K562 treated with DMSO at 1 percent for 24 hours (cell line): ENCODE results near the gene TMEM187. TPM values are rescaled to one million over a fixed set of nuclear protein-coding genes. Genes with fewer than 3 reads are reported as not detected.

Source experiments
- total RNA-seq: library from RNA; unstranded; fragments of 300-600 nt; gene quantifications from 2 replicates; pipeline ENCODE4 v1.2.3, GENCODE V29; 2022; ENCODE audit warnings: low read depth; ENCODE audit not compliant: insufficient read depth

TMEM187 gene, protein sequence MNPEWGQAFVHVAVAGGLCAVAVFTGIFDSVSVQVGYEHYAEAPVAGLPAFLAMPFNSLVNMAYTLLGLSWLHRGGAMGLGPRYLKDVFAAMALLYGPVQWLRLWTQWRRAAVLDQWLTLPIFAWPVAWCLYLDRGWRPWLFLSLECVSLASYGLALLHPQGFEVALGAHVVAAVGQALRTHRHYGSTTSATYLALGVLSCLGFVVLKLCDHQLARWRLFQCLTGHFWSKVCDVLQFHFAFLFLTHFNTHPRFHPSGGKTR
- total RNA-seq, result 20.6 and 22.6 TPM in 2 replicates

DNA sequence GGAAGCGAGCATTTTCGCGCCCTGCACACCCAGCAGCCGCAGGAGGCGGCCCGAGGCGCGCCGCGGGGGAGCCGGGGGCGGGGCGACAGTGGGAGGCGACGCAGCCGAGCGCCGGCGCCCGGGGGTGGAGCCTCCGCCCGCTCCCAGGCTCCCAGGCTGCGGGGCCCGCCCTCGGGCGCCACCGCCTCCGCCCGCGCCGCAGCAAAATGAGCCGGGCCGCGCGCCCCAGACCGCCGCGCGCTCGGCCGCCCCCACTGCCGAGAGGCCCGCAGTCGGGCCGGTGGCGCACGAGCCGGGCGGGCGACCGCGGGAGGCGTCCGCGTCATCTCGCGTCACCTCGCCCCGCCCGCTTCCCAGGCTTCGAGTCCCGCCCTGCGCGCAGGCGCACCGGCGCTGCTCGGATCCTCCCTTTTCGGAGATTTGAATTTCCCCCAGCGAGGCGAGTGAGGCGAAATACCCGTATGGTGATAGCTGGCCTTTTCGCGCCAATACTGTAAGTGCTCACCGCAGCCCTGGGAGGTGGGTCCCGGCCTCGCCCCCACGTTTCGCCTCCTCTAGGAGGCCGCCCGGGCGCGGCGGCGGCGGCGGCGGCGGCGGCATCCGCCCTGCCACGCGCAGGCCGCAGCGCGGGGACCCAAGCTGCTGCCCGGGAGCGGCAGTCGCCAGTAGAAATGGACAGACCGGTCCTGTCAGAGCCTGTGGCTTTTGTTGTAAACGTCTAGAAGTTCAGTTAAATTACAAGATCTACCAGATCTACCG is at the start of gene TMEM187:
Gene TMEM187 (plus strand): TSS at position 387 of the 759 bp plus-strand sequence. CDS start 9,309 bp downstream, outside the sequence.

DNA sequence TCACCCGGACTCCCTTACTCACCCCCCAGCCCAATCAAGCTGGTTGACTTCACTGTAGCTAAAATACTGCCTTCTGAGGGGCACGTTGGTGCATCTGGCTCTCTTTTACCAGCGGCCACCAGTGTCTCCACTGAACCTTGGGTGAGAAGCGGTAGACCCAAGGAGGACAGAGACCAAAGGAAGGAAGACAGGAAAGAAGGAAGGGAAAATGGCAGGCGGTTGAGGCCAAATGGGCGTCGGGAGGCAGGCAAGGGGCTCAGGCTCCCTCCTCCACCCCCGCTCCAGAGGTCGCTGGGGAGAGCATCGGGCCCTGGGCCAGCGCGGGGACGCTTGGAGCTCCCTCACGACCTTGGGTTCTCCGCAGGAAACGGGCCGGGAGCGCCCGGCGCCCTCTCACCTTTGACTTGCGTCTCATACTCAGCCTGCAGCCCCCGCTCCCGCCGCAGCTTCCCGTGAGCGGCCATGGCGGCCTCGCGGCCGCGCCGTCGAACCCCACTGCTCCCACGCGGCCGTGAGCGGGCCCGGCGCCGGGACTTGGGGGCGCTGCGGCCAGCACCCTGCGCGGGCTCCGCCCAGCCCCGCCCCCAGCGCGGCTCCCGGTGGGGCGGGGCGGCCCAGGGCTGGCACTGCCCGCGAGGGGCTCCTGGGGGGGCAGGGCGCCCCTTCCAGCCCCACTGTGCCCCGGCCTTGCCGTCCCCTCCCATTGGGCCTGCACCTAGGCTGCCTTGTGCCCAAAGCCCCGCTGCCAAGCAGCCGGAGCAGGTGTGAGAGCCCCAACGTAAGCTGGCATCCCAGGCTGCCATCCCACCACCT is 46.6 kb upstream of the TMEM187 start, which contains the start of gene ARHGAP4:
Gene ARHGAP4 (minus strand): TSS at position 526 of the 813 bp plus-strand sequence. CDS start 62 bp downstream, at position 464.

GRCh38 chrX:153934762-153935325 is 37.7 kb upstream of the TMEM187 start, which contains the start of gene NAA10:
NAA10 (minus strand) TSS chrX:153935037; CDS start chrX:153934904, 133 bp downstream.

DNA sequence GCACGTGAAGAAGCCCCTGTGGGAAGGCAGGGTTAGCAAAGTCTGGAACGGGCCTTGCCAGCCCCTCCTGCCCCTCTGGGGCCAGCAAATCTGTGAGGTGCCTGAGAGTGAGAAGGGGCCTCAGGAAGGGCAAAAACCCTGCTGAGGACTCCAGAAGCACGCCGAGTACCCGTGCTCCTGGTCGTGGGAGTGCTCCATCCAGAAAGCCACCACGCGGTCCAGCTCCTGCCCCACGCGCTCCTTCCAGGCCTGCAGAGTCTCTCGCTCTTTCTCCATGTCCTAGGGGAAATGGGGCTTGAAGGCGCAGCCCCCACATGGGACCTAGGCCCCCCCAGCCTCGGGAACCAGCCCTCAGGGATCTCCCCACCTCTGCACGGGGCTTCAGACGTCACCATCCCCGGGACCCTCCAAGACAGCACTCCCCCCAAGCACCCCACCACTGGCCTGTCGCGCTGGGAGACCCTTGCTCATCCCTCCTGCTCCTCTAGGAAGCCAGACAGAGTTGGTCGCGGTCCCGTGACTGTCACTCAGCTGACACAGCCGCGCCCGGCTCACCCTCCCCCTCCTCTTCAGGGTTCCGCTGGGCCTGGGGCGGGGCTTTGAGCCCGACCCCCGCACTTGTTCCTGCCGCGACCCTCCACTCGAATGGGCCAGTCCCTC is 28.3 kb upstream of the TMEM187 start, which contains the start of gene RENBP:
Gene RENBP (minus strand): TSS at position 504 of the 660 bp plus-strand sequence. CDS start 33 bp downstream, at position 471.

DNA sequence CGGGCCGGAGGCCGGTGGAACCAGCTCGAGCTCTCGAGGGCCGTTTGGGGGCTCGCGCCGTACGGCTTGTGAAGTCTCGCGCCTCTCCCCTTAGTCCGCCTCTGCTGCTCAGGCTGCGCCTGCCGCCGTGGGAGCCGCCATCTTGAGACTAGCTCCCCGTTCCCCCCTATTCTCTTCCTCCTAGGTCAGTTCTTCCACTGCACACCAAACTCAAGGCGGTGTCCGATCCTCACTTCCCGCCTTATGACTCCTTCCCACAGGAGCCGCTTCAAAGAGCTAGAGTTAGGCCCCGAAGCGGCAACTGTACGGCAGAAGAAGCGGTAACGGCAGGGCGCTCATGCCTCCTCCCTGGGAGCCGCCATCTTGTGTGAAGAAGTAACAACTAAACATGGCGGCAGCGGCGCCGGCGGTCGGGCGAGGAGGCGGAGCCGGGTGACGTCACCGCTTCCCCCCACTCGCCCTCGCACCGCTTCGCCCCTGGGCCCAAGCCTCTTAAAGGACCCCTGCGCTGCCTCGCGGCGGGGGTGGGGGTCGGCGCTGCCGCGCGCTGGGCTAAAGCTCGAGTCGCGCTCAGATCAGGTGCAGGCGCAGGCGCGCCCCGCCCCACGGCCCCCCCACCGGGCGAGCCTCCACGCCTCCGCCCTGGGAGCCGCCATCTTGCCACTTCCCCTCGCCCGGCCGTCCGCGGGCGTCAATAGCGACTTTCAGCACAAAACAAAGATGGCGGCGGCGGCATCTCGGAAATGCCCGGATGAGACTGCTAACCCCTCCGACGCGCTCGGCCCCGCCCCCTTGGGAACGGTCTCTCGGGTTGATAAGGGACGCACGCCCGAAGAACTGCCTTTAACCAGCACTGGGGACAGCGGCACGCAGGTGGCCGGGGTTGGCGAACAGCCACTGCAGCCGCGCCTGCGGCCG is 845 bp upstream of the TMEM187 start, which contains the start of gene HCFC1:
Gene HCFC1 (minus strand): TSS at position 369 of the 918 bp plus-strand sequence. CDS start 978 bp downstream, outside the sequence.

GRCh38 chrX:154019633-154020528 is 47.3 kb downstream of the TMEM187 start, which contains the start of gene IRAK1:
IRAK1 (minus strand) TSS chrX:154019902; CDS start chrX:154019812, 90 bp downstream.

Other genes with a start within 250 kb of the TMEM187 start
- gene BCAP31, start 248.4 kb upstream of the TMEM187 start, total RNA-seq, result 217 and 219 TPM in 2 replicates
- gene ABCD1, start 247.9 kb upstream of the TMEM187 start, total RNA-seq, result 47.5 and 48.3 TPM in 2 replicates
- gene PLXNB3, start 208.5 kb upstream of the TMEM187 start, total RNA-seq, result 0.75 and 3.0 TPM in 2 replicates
- 0.13 TPM in 1 of 2 replicates, not detected in the other for gene SRPK3, start 191.7 kb upstream of the TMEM187 start, total RNA-seq
- 94.7 and 98.9 TPM in 2 replicates for gene IDH3G, start 178.4 kb upstream of the TMEM187 start, total RNA-seq
- 700 and 858 TPM in 2 replicates for gene SSR4, start 178.1 kb upstream of the TMEM187 start, total RNA-seq
- gene PDZD4, start 142.2 kb upstream of the TMEM187 start, total RNA-seq, result not detected in 2 replicates
- gene L1CAM, start 86.6 kb upstream of the TMEM187 start, total RNA-seq, result 0.61 and 0.90 TPM in 2 replicates
- 0.45 and 1.8 TPM in 2 replicates for gene AVPR2, start 68.1 kb upstream of the TMEM187 start, total RNA-seq
- 90.5 and 104 TPM in 2 replicates for gene ARHGAP4, start 46.5 kb upstream of the TMEM187 start, total RNA-seq
- 120 and 121 TPM in 2 replicates for gene NAA10, start 37.7 kb upstream of the TMEM187 start, total RNA-seq
- 66.4 and 66.6 TPM in 2 replicates for gene RENBP, start 28.1 kb upstream of the TMEM187 start, total RNA-seq
- gene HCFC1, start 936 bp upstream of the TMEM187 start, total RNA-seq, result 64.2 and 66.3 TPM in 2 replicates
- gene IRAK1, start 47.1 kb downstream of the TMEM187 start, total RNA-seq, result 180 and 181 TPM in 2 replicates
- 38.4 and 41.9 TPM in 2 replicates for gene MECP2, start 125.0 kb downstream of the TMEM187 start, total RNA-seq
- gene OPN1LW, start 171.5 kb downstream of the TMEM187 start, total RNA-seq, result not detected in 2 replicates
- not detected in 2 replicates for gene OPN1MW, start 209.8 kb downstream of the TMEM187 start, total RNA-seq
- gene OPN1MW2, start 247.0 kb downstream of the TMEM187 start, total RNA-seq, result not detected in 2 replicates